ENCODE measurements around the gene MPDZ. TPM values are rescaled to one million over a fixed set of nuclear protein-coding genes. Genes with fewer than 3 reads are reported as not detected.

The MPDZ gene
- total RNA-seq, 1 donor from 2014 or later, result 14.0 TPM

DNA sequence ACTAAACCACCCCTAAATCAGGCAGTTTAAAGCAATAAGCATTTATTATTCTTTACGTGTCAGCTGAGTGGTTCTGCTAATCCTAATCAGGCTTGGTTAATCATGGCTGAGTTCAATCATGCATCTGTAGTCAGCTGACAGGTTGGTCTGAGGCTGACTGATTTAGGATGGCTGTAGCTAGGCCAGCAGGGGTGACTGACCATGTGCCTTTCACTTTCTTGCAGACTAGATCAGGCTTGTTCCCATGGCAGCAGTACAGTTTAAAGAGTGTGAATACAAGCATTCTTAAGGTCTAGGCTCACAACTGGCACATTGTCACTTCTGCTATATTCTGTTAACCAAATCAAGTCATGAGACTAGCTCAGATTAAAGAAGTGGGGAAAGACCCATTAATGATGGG is 16.1 kb upstream of the MPDZ start:
- Histone ChIP-seq H3K36me3 (ENCODE audit: control insufficient read depth, insufficient read depth, low read length) (no peaks in the 10 kb centered on the region), H3K4me3 (ENCODE audit: low read depth, low read length) (no peak overlapping the region), H3K27me3 (ENCODE audit: control insufficient read depth, insufficient read depth, low read length) (no peaks in the 10 kb centered on the region)
- TF ChIP-seq CTCF (IDR thresholded peaks at IDR 0.05; ENCODE audit: insufficient read depth, low read length, severe bottlenecking), result no peak
- DNase-seq (ENCODE audit: low read depth) (peak; percentile 25), FAIRE-seq (no peak)

DNA sequence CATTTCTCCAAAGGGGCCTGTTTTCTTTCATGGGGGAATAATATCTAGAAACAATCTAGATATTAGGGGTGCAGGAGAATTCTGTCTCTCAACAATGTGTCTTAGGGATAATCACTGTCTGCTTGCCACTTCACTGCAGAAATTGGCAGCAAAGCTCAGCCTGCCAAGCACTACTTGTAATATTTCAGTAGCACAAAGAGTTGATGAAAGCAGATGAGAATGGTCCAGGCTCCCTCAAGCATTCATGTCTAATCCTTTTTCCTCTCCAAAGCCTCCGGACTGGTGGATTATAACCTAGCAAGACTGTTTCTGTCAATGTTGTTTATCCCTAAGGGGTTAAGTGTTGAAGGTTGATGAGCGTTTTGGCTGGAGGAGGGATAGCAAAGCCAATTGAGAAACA is 13.3 kb upstream of the MPDZ start:
- Histone ChIP-seq H3K4me3 (ENCODE audit: low read depth, low read length) (no peak overlapping the region), H3K36me3 (ENCODE audit: control insufficient read depth, insufficient read depth, low read length) (no peaks in the 10 kb centered on the region), H3K27me3 (ENCODE audit: control insufficient read depth, insufficient read depth, low read length) (no peaks in the 10 kb centered on the region)
- FAIRE-seq, result no peak
- no peak for TF ChIP-seq CTCF (IDR thresholded peaks at IDR 0.05; ENCODE audit: insufficient read depth, low read length, severe bottlenecking)
- DNase-seq (ENCODE audit: low read depth), result no peak

GRCh38 chr9:13292158-13292557 is 12.7 kb upstream of the MPDZ start:
- no peak for FAIRE-seq
- Histone ChIP-seq H3K27me3 (ENCODE audit: control insufficient read depth, insufficient read depth, low read length) (no peaks in the 10 kb centered on the region), H3K36me3 (ENCODE audit: control insufficient read depth, insufficient read depth, low read length) (no peaks in the 10 kb centered on the region), H3K4me3 (ENCODE audit: low read depth, low read length) (no peak overlapping the region)
- no peak for TF ChIP-seq CTCF (IDR thresholded peaks at IDR 0.05; ENCODE audit: insufficient read depth, low read length, severe bottlenecking)
- DNase-seq (ENCODE audit: low read depth), result no peak

DNA sequence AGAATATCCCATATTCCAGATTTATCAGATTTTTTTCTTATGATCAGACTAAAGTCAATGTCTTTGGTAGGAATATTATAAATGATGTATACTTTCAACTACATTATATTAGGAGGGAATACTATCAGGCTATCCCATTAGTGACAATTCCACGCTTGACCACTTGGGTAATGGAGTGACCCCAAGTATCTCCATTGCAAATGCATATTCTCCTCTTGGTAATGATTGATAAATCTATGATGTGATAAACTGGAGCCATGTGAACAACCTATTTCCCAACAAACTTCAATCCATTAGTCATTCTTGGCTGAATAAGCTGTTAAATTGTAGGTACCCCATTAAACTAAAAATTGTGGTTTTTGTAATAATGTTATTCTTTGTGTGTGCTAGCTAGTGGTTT is 12.2 kb upstream of the MPDZ start:
- DNase-seq (ENCODE audit: low read depth) (no peak), FAIRE-seq (no peak)
- TF ChIP-seq CTCF (IDR thresholded peaks at IDR 0.05; ENCODE audit: insufficient read depth, low read length, severe bottlenecking), result no peak
- H3K4me3 ChIP-seq (ENCODE audit: low read depth, low read length), result no peak overlapping the region
- H3K27me3 ChIP-seq (ENCODE audit: control insufficient read depth, insufficient read depth, low read length), result no peaks in the 10 kb centered on the region
- no peaks in the 10 kb centered on the region for H3K36me3 ChIP-seq (ENCODE audit: control insufficient read depth, insufficient read depth, low read length)

DNA sequence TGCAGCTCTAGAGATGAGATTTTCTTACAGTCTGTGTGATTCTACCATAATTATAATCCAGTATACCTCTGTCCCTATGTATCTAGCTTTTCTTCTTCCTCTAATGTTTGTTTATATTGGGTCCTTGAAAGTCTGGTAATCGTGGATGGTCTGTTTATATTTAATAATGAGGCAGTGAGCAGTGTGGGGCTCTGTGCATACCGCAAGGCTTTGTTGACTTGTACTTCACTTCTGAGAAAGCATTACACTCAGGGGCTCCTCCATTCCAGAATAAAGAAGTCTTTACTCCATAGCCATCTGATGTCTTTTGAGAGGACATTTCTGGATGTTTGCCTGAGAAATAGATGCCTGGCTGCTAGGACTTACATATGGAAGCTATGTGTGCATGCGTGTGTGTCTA is 4.5 kb upstream of the MPDZ start:
- no peaks in the 10 kb centered on the region for H3K36me3 ChIP-seq (ENCODE audit: control insufficient read depth, insufficient read depth, low read length)
- TF ChIP-seq CTCF (IDR thresholded peaks at IDR 0.05; ENCODE audit: insufficient read depth, low read length, severe bottlenecking), result no peak
- FAIRE-seq, result no peak
- no peak for DNase-seq (ENCODE audit: low read depth)
- H3K4me3 ChIP-seq (ENCODE audit: low read depth, low read length), result no peak overlapping the region
- H3K27me3 ChIP-seq (ENCODE audit: control insufficient read depth, insufficient read depth, low read length), result no peaks in the 10 kb centered on the region

DNA sequence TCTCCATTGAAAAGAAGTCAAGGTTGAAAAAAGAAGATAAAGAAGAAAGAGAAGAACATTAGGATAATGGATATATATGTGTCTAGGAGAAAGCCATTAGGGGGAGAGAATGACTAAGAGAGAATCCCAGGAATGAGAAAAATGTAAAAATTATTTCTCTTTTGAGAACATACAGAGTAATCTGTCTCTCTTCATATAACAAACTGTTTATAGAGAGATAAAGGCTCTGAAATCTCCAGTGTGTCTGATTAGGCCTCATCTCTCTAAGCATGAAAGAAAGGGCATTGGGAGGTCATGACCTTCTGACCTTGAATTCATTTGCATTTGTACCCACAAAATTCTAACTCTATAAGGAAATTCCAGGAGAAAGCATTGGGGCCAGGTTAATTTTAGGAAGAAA is 3.5 kb upstream of the MPDZ start:
- DNase-seq (ENCODE audit: low read depth) (no peak), FAIRE-seq (no peak)
- Histone ChIP-seq H3K27me3 (ENCODE audit: control insufficient read depth, insufficient read depth, low read length) (no peaks in the 10 kb centered on the region), H3K4me3 (ENCODE audit: low read depth, low read length) (no peak overlapping the region), H3K36me3 (ENCODE audit: control insufficient read depth, insufficient read depth, low read length) (no peaks in the 10 kb centered on the region)
- no peak for TF ChIP-seq CTCF (IDR thresholded peaks at IDR 0.05; ENCODE audit: insufficient read depth, low read length, severe bottlenecking)
